Smooth muscle cell (in vitro differentiated cells): ENCODE data around the gene PCDHGB7. TPM values are rescaled to one million over a fixed set of nuclear protein-coding genes. Genes with fewer than 3 reads are reported as not detected.
A peak's percentile ranks its signal among the peaks of the same experiment; 100 is the strongest.

Source experiments
- DNase-seq: peaks from one replicate; lab custom pipeline; 2025; ENCODE audit not compliant: unreplicated experiment; lab: John Stamatoyannopoulos, UW
- H2AFZ ChIP-seq: fragments of 200-600 bp; sonication (generic); 2 replicates; pipeline ENCODE4 v1.6.0; 2016; ENCODE audit warnings: antibody characterized with exemption, low read depth, mild to moderate bottlenecking
- H3F3A ChIP-seq: fragments of 200-600 bp; sonication (generic); 2 replicates; pipeline ENCODE4 v1.6.0; 2017; ENCODE audit warnings: antibody characterized with exemption, low read depth
- H3K27ac ChIP-seq: fragments of 200-600 bp; sonication (generic); 2 replicates; pipeline ENCODE4 v1.5.1; 2016; ENCODE audit warnings: low read depth, mild to moderate bottlenecking
- H3K27me3 ChIP-seq: fragments of 200-600 bp; sonication (generic); 2 replicates; pipeline ENCODE4 v1.6.1; 2016; ENCODE audit warnings: low read depth, mild to moderate bottlenecking
- H3K36me3 ChIP-seq: fragments of 200-600 bp; sonication (generic); 2 replicates; pipeline ENCODE4 v1.5.1; 2016; ENCODE audit warnings: low read depth
- H3K4me1 ChIP-seq: fragments of 200-600 bp; sonication (generic); 2 replicates; pipeline ENCODE4 v1.5.1; 2016; ENCODE audit warnings: low read depth
- H3K4me2 ChIP-seq: fragments of 200-600 bp; sonication (generic); 2 replicates; pipeline ENCODE4 v1.6.0; 2016; ENCODE audit warnings: mild to moderate bottlenecking
- H3K4me3 ChIP-seq: fragments of 200-600 bp; sonication (generic); 2 replicates; pipeline ENCODE4 v1.5.1; 2016; ENCODE audit warnings: mild to moderate bottlenecking
- H3K79me2 ChIP-seq: fragments of 200-600 bp; sonication (generic); 2 replicates; pipeline ENCODE4 v1.6.0; 2016; ENCODE audit warnings: low read depth, mild to moderate bottlenecking
- H3K9ac ChIP-seq: fragments of 200-600 bp; sonication (generic); 2 replicates; pipeline ENCODE4 v1.6.0; 2016; ENCODE audit warnings: low read depth
- H3K9me3 ChIP-seq: fragments of 200-600 bp; sonication (generic); replicated peaks from 2 replicates; pipeline ENCODE4 v1.5.1; 2016; ENCODE audit warnings: low read depth
- H4K20me1 ChIP-seq: fragments of 200-600 bp; sonication (generic); 2 replicates; pipeline ENCODE4 v1.6.0; 2016; ENCODE audit warnings: low read depth
- CTCF ChIP-seq: fragments of 200-600 bp; sonication (generic); IDR thresholded peaks from 2 replicates; pipeline ENCODE4 v1.5.1; 2017; ENCODE audit warnings: borderline replicate concordance, mild to moderate bottlenecking, antibody characterized with exemption; ENCODE audit not compliant: insufficient read depth, poor library complexity, severe bottlenecking
- WGBS: methylation state at CpG from one replicate; pipeline ENCODE4 v1.1.7; 2016; ENCODE audit warnings: low lambda C conversion rate; 5-methylcytosine and 5-hydroxymethylcytosine counted together
- polyA plus RNA-seq: library from polyadenylated mRNA; unstranded; fragments of >200 nt; fragmentation: Nextera tagmentation; extraction: Ambion mirVana; gene quantifications from 2 replicates; pipeline ENCODE4 v1.2.1, GENCODE V29; 2016
- total RNA-seq: library from RNA; depleted of rRNA; stranded (reverse); fragments of >200 nt; gene quantifications from 2 replicates; pipeline ENCODE4 v1.2.3, GENCODE V29; 2014

The PCDHGB7 gene
- total and polyA plus RNA-seq, 2 experiments from 2014 or later = 24.6 to 25.3 TPM

GRCh38 chr5:141388661-141389060, 28.8 kb upstream of the PCDHGB7 start:
- 94% methylated on average over 10 of the region's 10 CpGs for WGBS
- H3K9me3 ChIP-seq = peaks cover 48% of the 10 kb centered on the region
- TF ChIP-seq CTCF = no peak
- peak overlapping the region; percentile 72 for H3K4me2 ChIP-seq
- no peaks in the 10 kb centered on the region for H3K4me1 ChIP-seq
- H3K79me2 ChIP-seq = peaks cover 11% of the 10 kb centered on the region
- H3K9ac ChIP-seq = no peak overlapping the region
- H3K36me3 ChIP-seq = peaks cover 34% of the 10 kb centered on the region
- no peak overlapping the region for H2AFZ ChIP-seq
- no peak overlapping the region for H3K27ac ChIP-seq
- H3K4me3 ChIP-seq = no peak overlapping the region
- DNase-seq = no peak
- no peaks in the 10 kb centered on the region for H3F3A ChIP-seq
- no peaks in the 10 kb centered on the region for H4K20me1 ChIP-seq
- H3K27me3 ChIP-seq = no peaks in the 10 kb centered on the region

DNA sequence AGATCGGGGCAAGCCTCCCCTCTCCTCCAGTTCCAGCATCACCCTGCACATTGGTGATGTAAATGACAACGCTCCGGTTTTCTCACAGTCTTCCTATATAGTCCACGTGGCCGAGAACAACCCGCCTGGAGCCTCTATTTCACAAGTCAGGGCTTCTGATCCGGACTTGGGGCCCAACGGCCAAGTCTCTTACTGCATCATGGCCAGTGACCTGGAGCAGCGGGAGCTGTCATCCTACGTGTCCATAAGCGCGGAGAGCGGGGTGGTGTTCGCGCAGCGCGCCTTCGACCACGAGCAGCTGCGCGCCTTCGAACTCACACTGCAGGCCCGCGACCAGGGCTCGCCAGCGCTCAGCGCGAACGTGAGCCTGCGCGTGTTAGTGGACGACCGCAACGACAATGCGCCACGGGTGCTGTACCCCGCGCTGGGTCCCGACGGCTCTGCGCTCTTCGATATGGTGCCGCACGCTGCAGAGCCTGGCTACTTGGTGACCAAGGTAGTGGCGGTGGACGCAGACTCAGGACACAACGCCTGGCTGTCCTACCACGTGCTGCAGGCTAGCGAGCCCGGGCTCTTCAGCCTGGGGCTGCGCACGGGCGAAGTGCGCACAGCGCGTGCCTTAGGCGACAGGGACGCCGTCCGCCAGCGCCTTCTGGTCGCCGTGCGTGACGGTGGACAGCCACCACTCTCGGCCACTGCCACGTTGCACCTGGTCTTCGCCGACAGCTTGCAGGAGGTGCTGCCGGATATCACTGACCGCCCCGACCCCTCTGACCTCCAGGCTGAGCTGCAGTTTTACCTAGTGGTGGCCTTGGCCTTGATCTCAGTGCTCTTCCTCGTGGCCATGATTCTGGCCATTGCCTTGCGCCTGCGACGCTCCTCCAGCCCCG, 28.1 kb upstream of the PCDHGB7 start:
- Histone ChIP-seq H3K4me2 (no peak overlapping the region), H3K4me1 (no peaks in the 10 kb centered on the region), H3K9me3 (peaks cover 49% of the 10 kb centered on the region), H3K36me3 (peaks cover 34% of the 10 kb centered on the region), H2AFZ (no peak overlapping the region), H3K27ac (no peak overlapping the region), H3K79me2 (peaks cover 11% of the 10 kb centered on the region), H3K27me3 (no peaks in the 10 kb centered on the region), H3F3A (no peaks in the 10 kb centered on the region), H3K4me3 (peak overlapping the region; percentile 35), H3K9ac (no peak overlapping the region), H4K20me1 (no peaks in the 10 kb centered on the region)
- TF ChIP-seq CTCF = no peak
- DNase-seq = no peak
- WGBS = 98% methylated on average over 68 of the region's 77 CpGs

GRCh38 chr5:141392429-141393198, 24.9 kb upstream of the PCDHGB7 start, which contains the start of gene PCDHGA8:
Gene PCDHGA8 (plus strand): TSS chr5:141392633. CDS start chr5:141392814, 181 bp downstream.
- no peaks in the 10 kb centered on the region for H3F3A ChIP-seq
- 98% methylated on average over 38 of the region's 38 CpGs for WGBS
- no peak within 1 kb of the TSS for H3K27ac ChIP-seq
- no peak within 1 kb of the TSS for H2AFZ ChIP-seq
- peaks cover 15% of the 10 kb centered on the region for H3K79me2 ChIP-seq
- no peaks in the 10 kb centered on the region for H3K27me3 ChIP-seq
- H3K4me3 ChIP-seq = peak within 1 kb of the TSS; percentile 35
- no peak within 1 kb of the TSS for H3K9ac ChIP-seq
- H3K4me1 ChIP-seq = no peaks in the 10 kb centered on the region
- H4K20me1 ChIP-seq = no peaks in the 10 kb centered on the region
- TF ChIP-seq CTCF = no peak
- peaks cover 37% of the 10 kb centered on the region for H3K36me3 ChIP-seq
- peaks cover 53% of the 10 kb centered on the region for H3K9me3 ChIP-seq
- H3K4me2 ChIP-seq = peak within 1 kb of the TSS; percentile 53
- DNase-seq = no peak
